Activated naive CD4-positive, alpha-beta T cell treated with anti-CD3 and anti-CD28 coated beads, Interleukin-2, amount 50 U/mL, for 24 hours (primary cell): ENCODE results near the gene BRINP2.

Experiments
- H3K27ac Mint-ChIP-seq: one replicate; pipeline ENCODE4 v1.8.0; 2021; ENCODE audit warnings: mild to moderate bottlenecking, mixed read lengths
- H3K27me3 Mint-ChIP-seq: one replicate; pipeline ENCODE4 v1.8.0; 2021; ENCODE audit warnings: mixed read lengths
- H3K36me3 Mint-ChIP-seq: one replicate; pipeline ENCODE4 v1.8.0; 2021; ENCODE audit warnings: mixed read lengths
- H3K4me1 Mint-ChIP-seq: one replicate; pipeline ENCODE4 v1.8.0; 2021; ENCODE audit warnings: mixed read lengths
- H3K4me3 Mint-ChIP-seq: one replicate; pipeline ENCODE4 v1.8.0; 2021; ENCODE audit warnings: mild to moderate bottlenecking, mixed read lengths
- H3K9me3 Mint-ChIP-seq: one replicate; pipeline ENCODE4 v1.8.0; 2021; ENCODE audit warnings: mixed read lengths

The BRINP2 gene

GRCh38 chr1:177145106-177146070 lies 25.4 kb upstream of the BRINP2 start:
- no peak overlapping the region for H3K4me3 Mint-ChIP-seq
- no peaks in the 10 kb centered on the region for H3K36me3 Mint-ChIP-seq
- H3K9me3 Mint-ChIP-seq = peaks cover 11% of the 10 kb centered on the region
- no peaks in the 10 kb centered on the region for H3K4me1 Mint-ChIP-seq
- no peaks in the 10 kb centered on the region for H3K27me3 Mint-ChIP-seq
- no peak overlapping the region for H3K27ac Mint-ChIP-seq

- H3K27me3 Mint-ChIP-seq = no peaks in the 10 kb centered on the region
- no peak overlapping the region for H3K27ac Mint-ChIP-seq
- no peaks in the 10 kb centered on the region for H3K36me3 Mint-ChIP-seq
- peaks cover 12% of the 10 kb centered on the region for H3K9me3 Mint-ChIP-seq
- no peaks in the 10 kb centered on the region for H3K4me1 Mint-ChIP-seq
- no peak overlapping the region for H3K4me3 Mint-ChIP-seq
Observed at GRCh38 chr1:177146499-177146898, 24.3 kb upstream of the BRINP2 start.

DNA sequence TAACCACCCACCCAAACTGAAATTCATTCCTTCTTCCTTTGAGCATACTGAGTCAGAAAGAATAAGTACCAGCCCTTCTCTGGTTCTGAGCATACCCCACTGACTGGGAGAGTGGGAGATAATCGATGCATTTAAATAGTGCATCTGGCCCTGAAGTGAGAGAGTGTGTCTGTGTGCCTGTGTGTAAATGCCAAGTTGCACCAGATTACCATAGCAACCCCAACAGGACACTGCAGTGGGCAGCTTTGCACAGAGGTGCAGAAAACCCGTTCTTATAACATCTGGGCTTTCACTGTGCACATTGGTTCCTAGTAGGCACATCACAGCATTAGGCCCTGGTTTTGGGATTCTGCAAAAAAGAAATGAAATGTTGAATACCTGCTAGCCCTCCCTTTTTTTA lies 8.5 kb upstream of the BRINP2 start:
- peaks cover 5% of the 10 kb centered on the region for H3K36me3 Mint-ChIP-seq
- peaks cover 5% of the 10 kb centered on the region for H3K9me3 Mint-ChIP-seq
- no peak overlapping the region for H3K4me3 Mint-ChIP-seq
- H3K4me1 Mint-ChIP-seq = no peaks in the 10 kb centered on the region
- peaks cover 21% of the 10 kb centered on the region for H3K27me3 Mint-ChIP-seq
- H3K27ac Mint-ChIP-seq = no peak overlapping the region

GRCh38 chr1:177163844-177164379 lies 6.8 kb upstream of the BRINP2 start:
- no peak overlapping the region for H3K4me3 Mint-ChIP-seq
- H3K4me1 Mint-ChIP-seq = no peaks in the 10 kb centered on the region
- peaks cover 5% of the 10 kb centered on the region for H3K9me3 Mint-ChIP-seq
- no peak overlapping the region for H3K27ac Mint-ChIP-seq
- peaks cover 5% of the 10 kb centered on the region for H3K36me3 Mint-ChIP-seq
- peaks cover 21% of the 10 kb centered on the region for H3K27me3 Mint-ChIP-seq

GRCh38 chr1:177164380-177165068 lies 6.2 kb upstream of the BRINP2 start, which contains the start of gene ASTN1:
TSS of gene ASTN1 (minus strand) at chr1:177164712. CDS start at chr1:177164676, 36 bp downstream.
- H3K4me3 Mint-ChIP-seq = no peak within 1 kb of the TSS
- no peaks in the 10 kb centered on the region for H3K4me1 Mint-ChIP-seq
- H3K36me3 Mint-ChIP-seq = peaks cover 5% of the 10 kb centered on the region
- H3K27me3 Mint-ChIP-seq = peaks cover 21% of the 10 kb centered on the region
- peaks cover 5% of the 10 kb centered on the region for H3K9me3 Mint-ChIP-seq
- H3K27ac Mint-ChIP-seq = no peak within 1 kb of the TSS

DNA sequence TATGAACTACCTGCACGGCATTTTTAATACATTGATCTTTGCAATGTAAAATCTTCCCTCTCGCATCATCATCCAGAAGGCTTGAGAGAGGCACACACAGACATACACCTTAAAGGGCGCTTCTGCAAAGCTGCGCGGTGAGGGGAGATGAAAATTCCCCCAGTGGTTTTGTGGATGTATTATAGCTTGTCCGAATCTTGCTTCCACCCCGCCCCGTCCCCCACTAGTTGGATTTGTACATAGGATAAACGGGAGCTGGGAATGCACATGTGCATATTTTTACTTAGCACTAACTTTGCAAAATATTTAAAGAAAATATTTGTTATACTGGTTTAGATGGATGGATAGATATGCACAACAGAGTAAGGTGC lies 5.7 kb upstream of the BRINP2 start:
- no peak overlapping the region for H3K4me3 Mint-ChIP-seq

DNA sequence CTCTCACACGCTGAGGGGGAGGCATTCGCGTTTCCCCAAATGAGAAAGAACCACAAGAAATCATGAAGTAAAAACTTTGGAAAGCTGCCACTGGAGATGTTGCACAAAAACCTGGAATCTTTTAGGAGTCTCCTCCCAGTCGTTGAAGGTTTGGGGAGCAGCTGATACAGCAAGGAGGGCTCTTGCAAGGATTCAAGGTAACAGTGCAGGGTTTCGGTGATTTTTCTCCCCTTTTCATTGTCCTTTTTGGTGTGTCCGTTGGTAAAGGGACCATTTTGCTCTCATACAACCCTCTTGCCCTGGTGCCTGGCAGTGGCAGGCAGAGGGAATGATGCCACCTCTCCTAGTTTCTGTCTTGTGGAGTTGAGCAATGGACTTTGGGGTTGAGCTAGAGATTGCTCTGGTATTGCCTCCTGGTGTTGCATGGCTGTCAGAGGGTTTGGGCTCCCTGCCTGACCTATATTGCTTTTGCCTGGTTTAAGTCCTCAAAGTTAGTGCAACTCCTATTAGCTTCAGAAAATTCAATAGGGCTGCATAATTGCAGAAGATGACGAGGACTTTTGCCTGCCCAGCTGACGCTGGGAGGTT lies 872 bp downstream of the BRINP2 start:
- Mint-ChIP-seq H3K4me1 (no peaks in the 10 kb centered on the region), H3K9me3 (no peaks in the 10 kb centered on the region), H3K36me3 (no peaks in the 10 kb centered on the region), H3K4me3 (no peak overlapping the region), H3K27ac (no peak overlapping the region), H3K27me3 (peaks cover 8% of the 10 kb centered on the region)

More for the DNA sequence above, 5.7 kb upstream of the BRINP2 start:
- Mint-ChIP-seq H3K27me3 (peaks cover 21% of the 10 kb centered on the region), H3K4me1 (no peaks in the 10 kb centered on the region), H3K27ac (no peak overlapping the region), H3K36me3 (peaks cover 5% of the 10 kb centered on the region), H3K9me3 (peaks cover 5% of the 10 kb centered on the region)

DNA sequence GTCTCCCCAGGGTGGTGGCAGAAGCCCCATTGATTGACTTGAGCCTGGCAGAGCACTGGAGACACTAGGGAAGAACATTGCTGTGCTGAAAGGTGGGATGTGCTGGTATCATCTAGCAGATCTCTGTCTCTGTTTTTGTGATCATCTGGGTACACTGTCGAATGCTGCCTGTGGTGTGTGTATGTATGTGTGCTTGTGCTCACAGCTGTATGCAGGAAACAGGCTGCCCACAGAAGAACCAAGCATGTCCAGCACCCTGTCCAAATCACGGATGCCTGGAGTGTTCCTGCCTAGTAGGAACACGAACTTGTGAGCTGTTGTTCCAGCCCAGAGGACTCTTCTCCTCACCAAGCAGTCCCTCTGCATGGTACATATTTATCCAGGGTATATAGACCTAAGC lies 1.5 kb downstream of the BRINP2 start:
- H3K36me3 Mint-ChIP-seq = no peaks in the 10 kb centered on the region
- no peak overlapping the region for H3K27ac Mint-ChIP-seq
- H3K9me3 Mint-ChIP-seq = no peaks in the 10 kb centered on the region
- peaks cover 8% of the 10 kb centered on the region for H3K27me3 Mint-ChIP-seq
- no peaks in the 10 kb centered on the region for H3K4me1 Mint-ChIP-seq
- no peak overlapping the region for H3K4me3 Mint-ChIP-seq

DNA sequence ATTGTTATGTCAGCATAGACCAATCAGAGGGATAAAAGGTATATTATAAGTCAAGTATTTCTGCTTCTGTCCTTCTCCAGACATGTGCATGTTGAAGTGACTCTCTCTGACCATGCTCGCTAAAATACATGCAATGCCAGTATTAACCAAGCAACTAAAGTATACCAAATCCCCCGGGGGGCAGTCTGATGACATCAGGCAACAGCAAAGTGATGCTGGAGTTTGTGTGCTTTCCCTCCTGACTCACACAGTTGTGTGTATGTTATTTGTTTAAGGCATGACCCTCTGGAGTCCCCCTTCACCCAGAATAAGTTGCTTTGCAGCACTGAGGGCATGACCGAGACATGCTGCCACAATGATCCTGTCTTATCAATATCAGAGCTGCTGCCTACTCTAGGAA lies 2.1 kb downstream of the BRINP2 start:
- Mint-ChIP-seq H3K9me3 (peaks cover 2% of the 10 kb centered on the region), H3K4me3 (no peak overlapping the region), H3K36me3 (no peaks in the 10 kb centered on the region), H3K27ac (no peak overlapping the region), H3K4me1 (no peaks in the 10 kb centered on the region), H3K27me3 (peaks cover 8% of the 10 kb centered on the region)

DNA sequence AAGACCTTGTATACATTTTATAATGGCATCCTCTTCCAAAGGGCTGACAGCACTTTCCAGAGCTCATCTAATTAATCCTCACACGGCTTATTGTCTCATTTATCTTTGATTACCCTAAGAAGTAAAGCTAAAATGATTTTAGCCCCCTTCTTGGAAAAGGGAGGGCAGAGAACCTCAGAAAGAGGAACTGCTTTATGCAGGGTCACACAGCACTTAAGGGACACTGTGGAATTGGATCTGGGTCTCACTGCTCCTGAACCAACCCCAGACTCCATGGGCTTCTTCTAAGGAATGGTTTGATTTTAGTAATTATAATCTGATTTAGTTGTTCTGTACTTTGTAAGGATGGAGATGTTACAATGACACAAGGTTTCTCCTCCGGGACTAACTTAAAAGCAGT lies 3.2 kb downstream of the BRINP2 start:
- Mint-ChIP-seq H3K9me3 (peaks cover 7% of the 10 kb centered on the region), H3K27me3 (peaks cover 8% of the 10 kb centered on the region), H3K4me3 (no peak overlapping the region)

GRCh38 chr1:177174921-177175634 lies 4.3 kb downstream of the BRINP2 start:
- Mint-ChIP-seq H3K27ac (no peak overlapping the region), H3K9me3 (peaks cover 7% of the 10 kb centered on the region), H3K36me3 (no peaks in the 10 kb centered on the region), H3K4me3 (no peak overlapping the region), H3K4me1 (no peaks in the 10 kb centered on the region), H3K27me3 (peaks cover 10% of the 10 kb centered on the region)

More for the DNA sequence above, 3.2 kb downstream of the BRINP2 start:
- no peak overlapping the region for H3K27ac Mint-ChIP-seq
- H3K36me3 Mint-ChIP-seq = no peaks in the 10 kb centered on the region
- no peaks in the 10 kb centered on the region for H3K4me1 Mint-ChIP-seq

- Mint-ChIP-seq H3K27me3 (peaks cover 18% of the 10 kb centered on the region), H3K27ac (no peak overlapping the region), H3K36me3 (no peaks in the 10 kb centered on the region), H3K4me1 (peaks cover 9% of the 10 kb centered on the region), H3K4me3 (no peak overlapping the region), H3K9me3 (peaks cover 7% of the 10 kb centered on the region)
Observed at GRCh38 chr1:177181280-177181630, 10.5 kb downstream of the BRINP2 start.

- peaks cover 9% of the 10 kb centered on the region for H3K4me1 Mint-ChIP-seq
- peaks cover 7% of the 10 kb centered on the region for H3K9me3 Mint-ChIP-seq
- no peak overlapping the region for H3K4me3 Mint-ChIP-seq
- H3K36me3 Mint-ChIP-seq = no peaks in the 10 kb centered on the region
- H3K27ac Mint-ChIP-seq = no peak overlapping the region
- peaks cover 18% of the 10 kb centered on the region for H3K27me3 Mint-ChIP-seq
Observed at GRCh38 chr1:177181631-177182291, 11.0 kb downstream of the BRINP2 start.

GRCh38 chr1:177183836-177184235 lies 13.1 kb downstream of the BRINP2 start:
- peaks cover 18% of the 10 kb centered on the region for H3K27me3 Mint-ChIP-seq
- no peaks in the 10 kb centered on the region for H3K9me3 Mint-ChIP-seq
- H3K27ac Mint-ChIP-seq = no peak overlapping the region
- no peak overlapping the region for H3K4me3 Mint-ChIP-seq
- no peaks in the 10 kb centered on the region for H3K36me3 Mint-ChIP-seq
- peaks cover 9% of the 10 kb centered on the region for H3K4me1 Mint-ChIP-seq

GRCh38 chr1:177185209-177185608 lies 14.5 kb downstream of the BRINP2 start:
- Mint-ChIP-seq H3K9me3 (no peaks in the 10 kb centered on the region), H3K27me3 (peaks cover 15% of the 10 kb centered on the region), H3K36me3 (no peaks in the 10 kb centered on the region), H3K27ac (no peak overlapping the region), H3K4me3 (no peak overlapping the region), H3K4me1 (peaks cover 9% of the 10 kb centered on the region)
